GM12874 (cell line): ENCODE data around the gene NOL9.

ENCODE experiments used
- TF ChIP-seq, protein P1 (sequence below): IDR thresholded peaks from 2 replicates; pipeline ENCODE4 v1.5.1; 2011; ENCODE audit warnings: low read depth, mild to moderate bottlenecking, control low read depth, low read length, moderate library complexity; ENCODE audit not compliant: insufficient read depth

Gene NOL9

DNA sequence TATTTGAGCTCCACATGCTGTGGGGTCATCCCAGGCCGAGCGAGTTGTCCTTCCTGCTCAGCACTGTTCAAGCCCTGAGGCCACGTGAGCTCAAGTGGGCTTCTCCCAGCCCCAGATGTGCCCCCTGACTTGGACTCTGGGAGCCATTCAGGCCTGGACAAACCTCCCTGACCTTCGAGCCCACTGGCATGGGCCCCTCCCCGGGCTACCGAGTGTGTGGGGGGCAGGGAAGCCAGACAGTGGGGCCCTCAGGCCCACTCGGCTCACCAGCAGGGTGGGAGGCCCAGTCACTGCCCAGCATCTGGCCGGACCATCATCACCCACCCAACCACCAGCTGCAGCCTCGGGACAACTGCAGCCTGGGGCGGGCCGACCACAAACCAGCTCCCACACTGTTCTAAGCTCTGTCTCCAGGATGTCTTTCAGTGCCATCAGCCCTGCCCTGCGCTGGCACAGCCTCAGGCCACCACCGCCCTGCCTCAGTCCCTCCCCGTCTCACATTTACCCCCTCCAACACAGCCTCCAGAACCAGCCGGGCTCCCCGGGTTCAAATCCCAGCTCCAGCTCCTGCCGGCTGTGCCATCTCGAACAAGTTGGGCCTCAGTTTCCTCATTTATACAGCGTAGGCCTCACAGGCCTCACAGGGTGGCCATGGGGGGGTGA, 41.9 kb downstream of the NOL9 start:
- TF ChIP-seq, protein P1, sequence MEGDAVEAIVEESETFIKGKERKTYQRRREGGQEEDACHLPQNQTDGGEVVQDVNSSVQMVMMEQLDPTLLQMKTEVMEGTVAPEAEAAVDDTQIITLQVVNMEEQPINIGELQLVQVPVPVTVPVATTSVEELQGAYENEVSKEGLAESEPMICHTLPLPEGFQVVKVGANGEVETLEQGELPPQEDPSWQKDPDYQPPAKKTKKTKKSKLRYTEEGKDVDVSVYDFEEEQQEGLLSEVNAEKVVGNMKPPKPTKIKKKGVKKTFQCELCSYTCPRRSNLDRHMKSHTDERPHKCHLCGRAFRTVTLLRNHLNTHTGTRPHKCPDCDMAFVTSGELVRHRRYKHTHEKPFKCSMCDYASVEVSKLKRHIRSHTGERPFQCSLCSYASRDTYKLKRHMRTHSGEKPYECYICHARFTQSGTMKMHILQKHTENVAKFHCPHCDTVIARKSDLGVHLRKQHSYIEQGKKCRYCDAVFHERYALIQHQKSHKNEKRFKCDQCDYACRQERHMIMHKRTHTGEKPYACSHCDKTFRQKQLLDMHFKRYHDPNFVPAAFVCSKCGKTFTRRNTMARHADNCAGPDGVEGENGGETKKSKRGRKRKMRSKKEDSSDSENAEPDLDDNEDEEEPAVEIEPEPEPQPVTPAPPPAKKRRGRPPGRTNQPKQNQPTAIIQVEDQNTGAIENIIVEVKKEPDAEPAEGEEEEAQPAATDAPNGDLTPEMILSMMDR, result no peak

- TF ChIP-seq, protein P1, result no peak
These were observed 42.6 kb downstream of the NOL9 start for GRCh38 chr1:6511561-6512244.

GRCh38 chr1:6511056-6511455, 43.3 kb downstream of the NOL9 start:
- TF ChIP-seq, protein P1, result no peak

- TF ChIP-seq, protein P1, result no peak
These were observed 43.8 kb downstream of the NOL9 start for GRCh38 chr1:6510493-6510892.

GRCh38 chr1:6509919-6510291, 44.4 kb downstream of the NOL9 start:
- TF ChIP-seq, protein P1, result no peak

GRCh38 chr1:6509220-6509918, 44.9 kb downstream of the NOL9 start:
- TF ChIP-seq, protein P1, result no peak

- TF ChIP-seq, protein P1, result no peak
These were observed 45.5 kb downstream of the NOL9 start for GRCh38 chr1:6508816-6509189.
